Right lobe of liver (tissue), 6 donors: Measurements from ENCODE around the gene DIP2C. TPM values are rescaled to one million over a fixed set of nuclear protein-coding genes. Genes with fewer than 3 reads are reported as not detected.

Experiments
- ATAC-seq, 4 donors: fragments of 200-7000 bp; cut with Tn5 transposase; one replicate each; pipeline ENCODE4 v1.9.1; 2020; ENCODE audit warnings: mild to moderate bottlenecking in 4 of 4, moderate library complexity in 4 of 4
- DNase-seq, 3 donors: peaks; one replicate each; pipeline ENCODE4 v3.0.0-alpha.2; 2020
- H3K27ac ChIP-seq, 3 donors: fragments of 200-600 bp; one replicate each; pipeline ENCODE4 v1.8.0; 2022
- H3K27me3 ChIP-seq, 2 donors: fragments of 200-600 bp; one replicate each; pipeline ENCODE4 v1.8.0; 2022
- H3K36me3 ChIP-seq, 4 donors: fragments of 200-600 bp; sonication (generic) in 1 of 4; one replicate each; pipeline versions ENCODE4 v1.5.1 to v1.8.0; 2017 to 2022; ENCODE audit warnings: control low read depth in 1 of 4
- H3K4me1 ChIP-seq, 4 donors: fragments of 200-600 bp; sonication (generic) in 1 of 4; one replicate each; pipeline versions ENCODE4 v1.5.1 to v1.8.0; 2017 to 2022; ENCODE audit warnings: control low read depth in 1 of 4
- H3K4me3 ChIP-seq, 3 donors: fragments of 200-600 bp; one replicate each; pipeline ENCODE4 v1.8.0; 2022
- H3K9me3 ChIP-seq, 4 donors: fragments of 200-600 bp; sonication (generic) in 1 of 4; one replicate each; pipeline versions ENCODE4 v1.5.1 to v1.8.0; 2017 to 2022; ENCODE audit warnings: control low read depth in 1 of 4
- CTCF ChIP-seq, 4 donors: fragments of 200-600 bp in 3 of 4; fragments of 450-650 bp in 1 of 4; IDR thresholded peaks; one replicate each; pipeline versions ENCODE4 v1.5.1 to v1.8.0; 2016 to 2022; ENCODE audit warnings: antibody characterized with exemption in 4 of 4, mild to moderate bottlenecking in 2 of 4
- POLR2A ChIP-seq: fragments of 450-650 bp; IDR thresholded peaks from one replicate; pipeline ENCODE4 v1.6.1; 2017; ENCODE audit warnings: antibody characterized with exemption, mild to moderate bottlenecking
- WGBS: methylation state at CpG from one replicate; pipeline ENCODE4 v1.1.6; 2018; ENCODE audit warnings: low coverage, low lambda C conversion rate; ENCODE audit not compliant: insufficient coverage; ENCODE audit errors: missing lambda C conversion rate; 5-methylcytosine and 5-hydroxymethylcytosine counted together
- intact Hi-C, 2 donors: fragments of 100-400 bp; cut with DNase I; formaldehyde crosslinking; loops; one replicate each; pipeline versions ENCODE4 v1.11.2 to v1.14.1; 2022
- total RNA-seq, 6 experiments: library from RNA; depleted of rRNA in 2 of 6; stranded (reverse); fragments of >200 nt in 2 of 6; fragmentation: NEBNext Ultra II Directional in 3 of 6; extraction: Animal tissue kit (Norgen Biotek cat#: 25700) in 3 of 6; gene quantifications; one replicate each; pipeline versions ENCODE4 v1.1.0 to v1.2.4, GENCODE V29; 2016 to 2023
- donor health status: DM: no; HTN: yes; CAD: no.
- donor health status: DM: no; HTN: no; CAD: no.
- donor health status: DM: no; HTN: no; CAD: no.
- donor health status: DM: no; HTN: yes; CAD: no.
- donor health status: DM: no; HTN: yes; CAD: no.

The DIP2C gene
- total RNA-seq, 6 experiments from 2014 or later: 8.0 to 13.5 (median 11.7) TPM

GRCh38 chr10:442209-442608 is 247.3 kb downstream of the DIP2C start:
- Histone ChIP-seq H3K9me3 (no peaks in the 10 kb centered on the region), H3K27me3 (no peaks in the 10 kb centered on the region), H3K4me3 (no peak overlapping the region), H3K36me3 (no peaks in the 10 kb centered on the region), H3K4me1 (no peaks in the 10 kb centered on the region), H3K27ac (no peak overlapping the region)
- ATAC-seq (peak; percentile 72 to 85 (median 78)), DNase-seq (no peak)
- WGBS: no CpG with 5 or more reads among the region's 6 CpGs
- TF ChIP-seq POLR2A (no peak), CTCF (IDR thresholded peaks at IDR 0.05) (no peak)
- intact Hi-C loops: no loop called here

- no peaks in the 10 kb centered on the region for H3K4me1 ChIP-seq
- DNase-seq (no peak), ATAC-seq (no peak)
- H3K4me3 ChIP-seq: no peak overlapping the region
- no peak overlapping the region for H3K27ac ChIP-seq
- H3K9me3 ChIP-seq: no peaks in the 10 kb centered on the region
- intact Hi-C loops: no loop called here
- TF ChIP-seq POLR2A (no peak), CTCF (IDR thresholded peaks at IDR 0.05) (no peak)
- H3K27me3 ChIP-seq: no peaks in the 10 kb centered on the region
- WGBS: 90% methylated on average over 3 of the region's 6 CpGs
- H3K36me3 ChIP-seq: no peaks in the 10 kb centered on the region
Measured at GRCh38 chr10:441659-442058, 247.8 kb downstream of the DIP2C start.

- 96% methylated on average over 3 of the region's 3 CpGs for WGBS
- Histone ChIP-seq H3K27me3 (no peaks in the 10 kb centered on the region), H3K27ac (no peak overlapping the region), H3K9me3 (no peaks in the 10 kb centered on the region), H3K4me1 (no peaks in the 10 kb centered on the region), H3K36me3 (no peaks in the 10 kb centered on the region), H3K4me3 (no peak overlapping the region)
- intact Hi-C loops: no loop called here
- no peak for ATAC-seq
- no peak for TF ChIP-seq CTCF (IDR thresholded peaks at IDR 0.05)
- TF ChIP-seq POLR2A: no peak
- DNase-seq: no peak
Measured at GRCh38 chr10:440127-440526, 249.3 kb downstream of the DIP2C start.

- no peaks in the 10 kb centered on the region for H3K36me3 ChIP-seq
- H3K4me3 ChIP-seq: no peak overlapping the region
- ATAC-seq: no peak
- H3K4me1 ChIP-seq: no peaks in the 10 kb centered on the region
- TF ChIP-seq CTCF (IDR thresholded peaks at IDR 0.05) (no peak), POLR2A (no peak)
- intact Hi-C loops: no loop called here
- H3K27ac ChIP-seq: no peak overlapping the region
- H3K9me3 ChIP-seq: no peaks in the 10 kb centered on the region
- WGBS: 93% methylated on average over 3 of the region's 3 CpGs
- H3K27me3 ChIP-seq: no peaks in the 10 kb centered on the region
- DNase-seq: no peak
Measured at GRCh38 chr10:437698-438490, 251.6 kb downstream of the DIP2C start.
